Cardiac muscle cell (in vitro differentiated cells and primary cell): ENCODE results near the gene ACTRT2. TPM values are rescaled to one million over a fixed set of nuclear protein-coding genes. Genes with fewer than 3 reads are reported as not detected.

Source experiments
- DNase-seq, 2 donors: peaks; one replicate each; pipeline versions ENCODE4 v3.0.0 to v3.0.0-alpha.2; 2010 to 2017; ENCODE audit warnings: low read depth in 1 of 2, low spot score in 1 of 2
- H3K27ac ChIP-seq: fragments of 200-600 bp; sonication (generic); 2 replicates; pipeline ENCODE4 v1.5.1; 2016
- H3K27me3 ChIP-seq: fragments of 200-600 bp; sonication (generic); 2 replicates; pipeline ENCODE4 v1.6.0; 2016; ENCODE audit warnings: control low read depth
- H3K36me3 ChIP-seq: fragments of 200-600 bp; sonication (generic); 2 replicates; pipeline ENCODE4 v1.5.1; 2016; ENCODE audit warnings: control low read depth
- H3K4me1 ChIP-seq: fragments of 200-600 bp; sonication (generic); 2 replicates; pipeline ENCODE4 v1.8.1; 2017; ENCODE audit warnings: low read depth, mild to moderate bottlenecking, mixed run types
- H3K4me3 ChIP-seq: fragments of 200-600 bp; sonication (generic); 2 replicates; pipeline ENCODE4 v1.5.1; 2016; ENCODE audit warnings: mild to moderate bottlenecking
- H3K9me3 ChIP-seq: fragments of 200-600 bp; sonication (generic); 2 replicates; pipeline ENCODE4 v1.5.1; 2017; ENCODE audit warnings: low read depth, mild to moderate bottlenecking, control low read depth
- CTCF ChIP-seq: IDR thresholded peaks from 2 replicates; pipeline ENCODE4 v1.5.1; 2012; ENCODE audit warnings: low read depth, mild to moderate bottlenecking, low read length
- polyA plus RNA-seq: library from polyadenylated mRNA; unstranded; fragments of >200 nt; fragmentation: Nextera tagmentation; extraction: Ambion mirVana; gene quantifications from 2 replicates; pipeline ENCODE4 v1.2.1, GENCODE V29; 2016
- total RNA-seq: library from RNA; depleted of rRNA; stranded (reverse); fragments of >200 nt; gene quantifications from 2 replicates; pipeline ENCODE4 v1.2.3, GENCODE V29; 2016

ACTRT2 gene
- total and polyA plus RNA-seq, 2 experiments from 2014 or later, result not detected

GRCh38 chr1:3040004-3040403 lies 18.7 kb downstream of the ACTRT2 start:
- no peak for DNase-seq
- H3K9me3 ChIP-seq, result no peaks in the 10 kb centered on the region
- H3K36me3 ChIP-seq, result no peaks in the 10 kb centered on the region
- no peak overlapping the region for H3K27ac ChIP-seq
- no peaks in the 10 kb centered on the region for H3K4me1 ChIP-seq
- TF ChIP-seq CTCF, result no peak
- no peaks in the 10 kb centered on the region for H3K27me3 ChIP-seq
- H3K4me3 ChIP-seq, result no peak overlapping the region

- H3K4me3 ChIP-seq, result no peak overlapping the region
- DNase-seq, result no peak
These were observed 21.2 kb downstream of the ACTRT2 start for GRCh38 chr1:3042481-3042880.

GRCh38 chr1:3049164-3049563 lies 27.9 kb downstream of the ACTRT2 start:
- Histone ChIP-seq H3K36me3 (no peaks in the 10 kb centered on the region), H3K4me3 (no peak overlapping the region), H3K27ac (no peak overlapping the region), H3K27me3 (no peaks in the 10 kb centered on the region), H3K9me3 (no peaks in the 10 kb centered on the region), H3K4me1 (no peaks in the 10 kb centered on the region)
- DNase-seq, result no peak
- TF ChIP-seq CTCF, result no peak

More at GRCh38 chr1:3042481-3042880, 21.2 kb downstream of the ACTRT2 start:
- no peaks in the 10 kb centered on the region for H3K36me3 ChIP-seq
- no peak for TF ChIP-seq CTCF
- no peaks in the 10 kb centered on the region for H3K9me3 ChIP-seq
- no peak overlapping the region for H3K27ac ChIP-seq
- H3K27me3 ChIP-seq, result no peaks in the 10 kb centered on the region
- no peaks in the 10 kb centered on the region for H3K4me1 ChIP-seq

GRCh38 chr1:3049905-3050304 lies 28.6 kb downstream of the ACTRT2 start:
- H3K9me3 ChIP-seq, result no peaks in the 10 kb centered on the region
- no peak for TF ChIP-seq CTCF
- no peak for DNase-seq

GRCh38 chr1:3050603-3051002 lies 29.3 kb downstream of the ACTRT2 start:
- H3K4me3 ChIP-seq, result no peak overlapping the region
- H3K36me3 ChIP-seq, result no peaks in the 10 kb centered on the region
- DNase-seq, result no peak
- H3K27me3 ChIP-seq, result no peaks in the 10 kb centered on the region
- TF ChIP-seq CTCF, result no peak
- H3K9me3 ChIP-seq, result no peaks in the 10 kb centered on the region
- no peaks in the 10 kb centered on the region for H3K4me1 ChIP-seq
- H3K27ac ChIP-seq, result no peak overlapping the region

More at GRCh38 chr1:3049905-3050304, 28.6 kb downstream of the ACTRT2 start:
- Histone ChIP-seq H3K27ac (no peak overlapping the region), H3K4me1 (no peaks in the 10 kb centered on the region), H3K4me3 (no peak overlapping the region), H3K27me3 (no peaks in the 10 kb centered on the region), H3K36me3 (no peaks in the 10 kb centered on the region)
